AG08396 (cell line): ENCODE results near the gene RPS8.
"Not testable (repeated sequence)": the region's sequence is repeated elsewhere in the genome, so short reads cannot be mapped to it uniquely, and the experiment has no call there.

ENCODE experiments used
- DNase-seq: peaks from one replicate; pipeline ENCODE4 v3.0.0; 2012; ENCODE audit warnings: low spot score, mixed read lengths

RPS8 gene

GRCh38 chr1:44775078-44775929 lies at the start of gene RPS8:
TSS of gene RPS8 (plus strand) at chr1:44775540. CDS start at chr1:44775597, 57 bp downstream.
- peak; percentile 90 for DNase-seq

- DNase-seq, result peak; percentile 90
Measured at GRCh38 chr1:44730741-44731512, 44.4 kb upstream of the RPS8 start, which contains the start of gene RNU5D-1. TSS of gene RNU5D-1 (minus strand) at chr1:44731170.

DNA sequence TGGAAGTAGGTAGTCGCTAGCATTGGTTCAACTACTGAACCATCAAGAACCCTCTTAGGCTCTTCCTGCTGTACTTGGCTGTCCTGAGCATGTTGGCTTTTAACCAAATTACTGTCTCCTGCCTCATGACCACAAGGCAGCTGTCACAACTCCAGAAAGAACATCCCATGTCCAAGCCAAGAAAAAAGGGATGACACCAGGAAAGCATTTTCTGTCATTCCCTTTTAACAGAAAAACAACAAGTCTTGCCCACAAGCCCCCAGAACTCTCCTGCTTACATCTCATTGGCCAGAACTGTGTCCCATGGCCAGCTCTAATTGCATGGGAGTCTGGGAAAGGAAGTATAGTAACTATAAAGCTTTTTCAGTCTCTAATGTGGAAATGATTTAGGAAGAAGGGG lies 42.0 kb upstream of the RPS8 start:
- DNase-seq, result peak; percentile 57

DNA sequence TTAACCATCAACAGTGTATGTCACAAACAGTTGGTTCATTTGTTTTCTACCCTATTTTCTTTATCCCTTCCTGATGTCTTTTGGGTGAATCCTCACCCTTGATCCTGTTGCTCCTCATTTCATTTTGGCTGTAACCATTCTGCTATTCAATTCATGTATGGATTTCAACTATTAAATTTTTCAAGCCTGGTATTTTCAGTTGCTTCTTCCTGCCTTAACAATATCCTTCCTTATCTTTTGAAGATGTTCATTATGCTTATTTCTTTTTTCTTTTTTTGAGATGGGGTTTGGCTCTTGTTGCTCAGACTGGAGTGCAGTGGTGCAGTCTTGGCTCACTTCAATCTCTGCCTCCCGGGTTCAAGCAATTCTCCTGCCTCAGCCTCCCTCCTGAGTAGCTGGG lies 41.6 kb upstream of the RPS8 start:
- no peak for DNase-seq

GRCh38 chr1:44735992-44736391 lies 39.3 kb upstream of the RPS8 start:
- no peak for DNase-seq

GRCh38 chr1:44738953-44739306 lies 36.4 kb upstream of the RPS8 start:
- not testable (repeated sequence) for DNase-seq

GRCh38 chr1:44739307-44740178 lies 35.8 kb upstream of the RPS8 start, which contains the start of gene KIF2C:
TSS of gene KIF2C (plus strand) at chr1:44739837. CDS start at chr1:44739933, 96 bp downstream.
- peak; percentile 99 for DNase-seq

- DNase-seq, result no peak
Measured at GRCh38 chr1:44740179-44740617, 35.1 kb upstream of the RPS8 start.

DNA sequence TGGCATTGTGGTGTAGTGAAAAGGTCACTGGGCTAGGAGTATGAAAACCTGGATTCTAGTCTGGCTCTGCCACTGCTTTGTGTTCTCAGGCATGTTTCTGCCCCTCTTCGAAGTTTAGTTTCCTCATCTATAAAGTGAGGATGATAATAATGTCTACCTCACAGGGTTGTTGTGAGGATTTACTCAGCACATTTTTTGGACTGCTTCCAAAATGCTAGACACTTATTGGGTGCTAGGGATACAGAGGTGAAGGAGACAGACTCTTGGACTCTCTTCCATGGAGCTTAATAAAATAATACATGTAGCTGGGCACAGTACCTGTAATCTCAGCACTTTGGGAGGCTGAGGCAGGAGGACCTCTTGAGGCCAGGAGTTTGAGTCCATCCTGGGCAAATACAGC lies 32.1 kb upstream of the RPS8 start:
- DNase-seq, result no peak

- DNase-seq, result no peak
Measured at GRCh38 chr1:44747878-44748277, 27.5 kb upstream of the RPS8 start.

- DNase-seq, result no peak
Measured at GRCh38 chr1:44757420-44757819, 17.9 kb upstream of the RPS8 start.

GRCh38 chr1:44759077-44759476 lies 16.3 kb upstream of the RPS8 start:
- no peak for DNase-seq

DNA sequence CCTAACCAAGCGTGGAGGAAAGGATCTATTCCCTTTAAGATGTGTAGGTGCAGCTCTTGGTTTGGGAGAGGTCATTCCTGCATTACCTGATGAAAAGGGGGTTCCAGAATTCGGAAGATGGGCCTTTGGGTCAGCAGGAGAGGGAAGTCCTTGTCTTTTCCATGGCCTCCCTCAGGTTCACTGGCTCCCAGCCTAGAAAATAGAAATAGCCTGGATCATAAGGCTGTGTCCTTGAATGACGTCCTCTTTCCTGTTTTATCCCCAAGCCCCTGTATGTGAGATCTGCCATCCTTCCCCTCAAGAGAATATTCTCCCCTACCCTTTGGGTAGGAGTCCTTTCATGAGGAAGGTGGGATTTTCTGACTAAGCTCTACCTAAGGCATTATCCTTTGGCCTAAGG lies 14.5 kb upstream of the RPS8 start:
- DNase-seq, result no peak

GRCh38 chr1:44766421-44766820 lies 8.9 kb upstream of the RPS8 start:
- DNase-seq, result not testable (repeated sequence)

DNA sequence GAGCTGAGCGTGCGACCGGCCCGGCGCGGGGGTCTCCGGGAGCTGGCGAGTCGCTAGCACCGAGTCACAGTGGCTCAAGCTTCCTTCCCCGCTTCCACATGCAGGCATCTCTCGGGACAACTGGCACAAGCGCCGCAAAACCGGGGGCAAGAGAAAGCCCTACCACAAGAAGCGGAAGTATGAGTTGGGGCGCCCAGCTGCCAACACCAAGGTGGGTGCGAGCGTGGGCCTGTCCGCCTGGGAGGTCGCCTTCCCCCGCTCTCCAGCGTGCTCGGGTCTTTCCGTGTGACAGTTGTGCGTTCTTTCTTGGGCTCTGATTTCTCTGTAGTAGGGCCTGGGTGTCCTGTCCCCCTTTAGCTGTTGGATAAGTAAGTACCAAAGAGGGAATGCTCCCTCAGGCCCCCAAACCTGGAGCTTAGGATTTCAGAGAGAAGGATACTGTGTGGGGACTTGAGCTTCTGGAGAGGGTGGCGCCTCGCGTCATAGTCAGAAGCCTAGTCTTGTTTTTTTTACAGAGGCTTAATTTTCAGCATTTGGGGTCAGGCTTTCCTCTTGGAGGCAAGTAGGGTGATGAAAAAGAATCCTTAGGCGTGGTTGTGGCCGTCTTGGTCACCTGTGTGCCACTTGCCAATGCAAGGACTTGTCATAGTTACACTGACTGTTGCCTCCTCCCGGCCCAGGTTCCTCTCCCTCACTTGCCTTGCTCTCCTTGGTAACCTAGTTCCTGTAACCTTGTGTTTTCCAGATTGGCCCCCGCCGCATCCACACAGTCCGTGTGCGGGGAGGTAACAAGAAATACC lies 790 bp downstream of the RPS8 start:
- DNase-seq, result no peak

- no peak for DNase-seq
Measured at GRCh38 chr1:44776730-44777068, 1.4 kb downstream of the RPS8 start.

GRCh38 chr1:44777547-44777946 lies 2.2 kb downstream of the RPS8 start:
- DNase-seq, result no peak

DNA sequence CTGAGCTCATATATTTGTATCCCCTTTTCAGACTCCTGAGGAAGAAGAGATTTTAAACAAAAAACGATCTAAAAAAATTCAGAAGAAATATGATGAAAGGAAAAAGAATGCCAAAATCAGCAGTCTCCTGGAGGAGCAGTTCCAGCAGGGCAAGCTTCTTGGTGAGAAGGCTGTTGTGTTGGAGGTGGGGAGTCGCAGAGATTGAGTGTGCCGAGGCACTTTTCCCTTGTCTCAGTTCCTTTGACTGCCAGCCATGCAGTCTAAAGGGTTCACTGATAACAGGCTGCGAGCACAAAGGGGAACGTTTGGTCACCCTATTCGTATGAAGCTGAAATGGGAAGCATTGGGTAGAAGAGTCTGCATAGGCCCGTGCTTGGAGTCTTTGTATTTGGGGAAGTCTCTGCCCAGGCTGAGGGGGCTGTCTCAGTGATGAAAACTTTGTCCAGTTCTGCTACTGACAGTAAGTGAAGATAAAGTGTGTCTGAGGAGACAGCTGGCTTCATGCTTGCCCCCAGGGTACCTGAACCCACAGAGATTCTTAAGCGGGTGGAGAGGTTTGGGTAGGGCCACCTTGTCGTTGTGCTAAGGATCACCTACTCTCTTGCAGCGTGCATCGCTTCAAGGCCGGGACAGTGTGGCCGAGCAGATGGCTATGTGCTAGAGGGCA lies 2.8 kb downstream of the RPS8 start:
- DNase-seq, result no peak

- no peak for DNase-seq
Measured at GRCh38 chr1:44778705-44779576, 3.6 kb downstream of the RPS8 start.
